B cell (primary cell): ENCODE results near the gene EFHC2. TPM values are rescaled to one million over a fixed set of nuclear protein-coding genes. Genes with fewer than 3 reads are reported as not detected.

Source experiments
- ATAC-seq: fragments of 200-7000 bp; cut with Tn5 transposase; one replicate; pipeline ENCODE4 v1.10.0; 2021; ENCODE audit warnings: low read depth, mild to moderate bottlenecking, moderate number of reproducible peaks, moderate library complexity
- CTCF ChIA-PET: fragments of 350-600 bp; sonication (Branson Sonifier 250); formaldehyde crosslinking; loops from one replicate; lab custom pipeline; 2021; ENCODE audit warnings: antibody characterized with exemption, inconsistent platforms; lab: Charles Lee
- POLR2A ChIA-PET: fragments of 350-600 bp; sonication (Branson Sonifier 250); formaldehyde crosslinking; loops from one replicate; lab custom pipeline; 2021; ENCODE audit warnings: antibody characterized with exemption; lab: Charles Lee
- DNase-seq: peaks from one replicate; pipeline ENCODE4 v3.0.0; 2013
- H2AFZ ChIP-seq: 2 replicates; pipeline ENCODE4 v1.6.1; 2012; ENCODE audit warnings: mild to moderate bottlenecking, low read depth, low read length; ENCODE audit not compliant: insufficient read depth, poor library complexity, severe bottlenecking
- H3K27ac ChIP-seq, 2 donors: 1 replicate in 1 of 2; 2 replicates in 1 of 2; pipeline ENCODE4 v1.5.1; 2012 to 2013; ENCODE audit warnings: low read length in 2 of 2, mild to moderate bottlenecking in 2 of 2, moderate library complexity in 1 of 2
- H3K27me3 ChIP-seq, 4 experiments: fragments of 200-600 bp in 1 of 4; sonication (generic) in 1 of 4; replicated peaks in 1 of 4; 1 replicate in 2 of 4; 2 replicates in 2 of 4; pipeline versions ENCODE4 v1.6.1 to v1.7.0; 2013 to 2016; ENCODE audit warnings: low read length in 3 of 4, mild to moderate bottlenecking in 2 of 4, mixed read lengths in 1 of 4, moderate library complexity in 1 of 4; ENCODE audit not compliant: insufficient read depth in 4 of 4, control insufficient read depth in 3 of 4; ENCODE audit errors: control extremely low read depth in 1 of 4
- H3K36me3 ChIP-seq, 2 experiments: replicated peaks in 1 of 2; 1 replicate in 1 of 2; 2 replicates in 1 of 2; pipeline versions ENCODE4 v1.6.1 to v1.7.1; 2013; ENCODE audit warnings: low read length in 1 of 2; ENCODE audit not compliant: insufficient read depth in 2 of 2, control insufficient read depth in 1 of 2; ENCODE audit errors: control extremely low read depth in 1 of 2, extremely low read depth in 1 of 2
- H3K4me1 ChIP-seq, 2 donors: fragments of 200-600 bp in 1 of 2; sonication (generic) in 1 of 2; 1 replicate in 1 of 2; 2 replicates in 1 of 2; pipeline versions ENCODE4 v1.5.1 to v1.6.1; 2013 to 2017; ENCODE audit warnings: low read length in 2 of 2; ENCODE audit not compliant: control insufficient read depth in 2 of 2, insufficient read depth in 2 of 2
- H3K4me2 ChIP-seq: replicated peaks from 2 replicates; pipeline ENCODE3; 2012; ENCODE audit warnings: mild to moderate bottlenecking, low read depth, low read length; ENCODE audit not compliant: poor library complexity, severe bottlenecking
- H3K4me3 ChIP-seq, 5 experiments: fragments of 200-600 bp in 1 of 5; sonication (generic) in 1 of 5; 1 replicate in 3 of 5; 2 replicates in 2 of 5; pipeline versions ENCODE4 v1.5.1 to v1.7.0; 2011 to 2016; ENCODE audit warnings: low read length in 4 of 5, mild to moderate bottlenecking in 4 of 5, low read depth in 2 of 5, control low read depth in 1 of 5, moderate library complexity in 1 of 5; ENCODE audit not compliant: insufficient read depth in 1 of 5; ENCODE audit errors: control extremely low read depth in 1 of 5, extremely low read depth in 1 of 5
- H3K79me2 ChIP-seq: fragments of 200-600 bp; sonication (generic); one replicate; pipeline ENCODE4 v1.6.0; 2016; ENCODE audit warnings: low read length; ENCODE audit not compliant: control insufficient read depth, insufficient read depth
- H3K9ac ChIP-seq: fragments of 200-600 bp; sonication (generic); 2 replicates; pipeline ENCODE4 v1.6.1; 2017; ENCODE audit warnings: mild to moderate bottlenecking, low read length, moderate library complexity
- H3K9me3 ChIP-seq, 3 donors: one replicate each; pipeline versions ENCODE4 v1.6.1 to v1.7.1; 2013; ENCODE audit warnings: low read length in 2 of 3; ENCODE audit not compliant: control insufficient read depth in 2 of 3, insufficient read depth in 1 of 3; ENCODE audit errors: control extremely low read depth in 1 of 3
- H4K20me1 ChIP-seq: 2 replicates; pipeline ENCODE4 v1.6.0; 2012; ENCODE audit warnings: mild to moderate bottlenecking, low read length; ENCODE audit not compliant: insufficient read depth, control insufficient read depth, poor library complexity, severe bottlenecking
- H3K27ac Mint-ChIP-seq: one replicate; pipeline ENCODE4 v1.8.0; 2021; ENCODE audit warnings: mixed read lengths
- H3K27me3 Mint-ChIP-seq: one replicate; pipeline ENCODE4 v1.8.0; 2021; ENCODE audit warnings: mixed read lengths
- H3K4me1 Mint-ChIP-seq: one replicate; pipeline ENCODE4 v1.8.0; 2021; ENCODE audit warnings: mixed read lengths
- H3K4me3 Mint-ChIP-seq: one replicate; pipeline ENCODE4 v1.8.0; 2021; ENCODE audit warnings: mixed read lengths
- H3K9me3 Mint-ChIP-seq: one replicate; pipeline ENCODE4 v1.8.0; 2022; ENCODE audit warnings: mixed read lengths; ENCODE audit not compliant: insufficient read depth
- CTCF ChIP-seq: fragments of 200-600 bp; IDR thresholded peaks from one replicate; pipeline ENCODE4 v1.8.0; 2022; ENCODE audit warnings: antibody characterized with exemption, mild to moderate bottlenecking
- EZH2 ChIP-seq: IDR thresholded peaks from 2 replicates; pipeline ENCODE4 v1.6.1; 2012; ENCODE audit warnings: borderline replicate concordance, low read depth, mild to moderate bottlenecking, moderate library complexity, low read length; ENCODE audit not compliant: insufficient read depth, poor library complexity, severe bottlenecking
- WGBS: methylation state at CpG from one replicate; pipeline ENCODE4 v1.1.5; 2013; ENCODE audit warnings: missing lambda C conversion rate; ENCODE audit not compliant: insufficient coverage; 5-methylcytosine and 5-hydroxymethylcytosine counted together
- intact Hi-C: fragments of 100-400 bp; cut with micrococcal nuclease; formaldehyde crosslinking; loops from one replicate; pipeline ENCODE4 v1.10.0; 2022
- polyA plus RNA-seq: library from polyadenylated mRNA; depleted of rRNA; stranded (reverse); fragments of >200 nt; gene quantifications from 2 replicates; pipeline ENCODE4 v1.2.3, GENCODE V29; 2012
- total RNA-seq, 2 donors: library from RNA; stranded (reverse); fragments of 120-200 nt in 1 of 2; gene quantifications; 1 replicate in 1 of 2; 2 replicates in 1 of 2; pipeline versions ENCODE4 v1.2.3 to v1.2.4, GENCODE V29; 2013 to 2022

Gene EFHC2
- total and polyA plus RNA-seq, 2 donors (not counting 1 experiment from before 2014, with no cell fraction given): 0.12 to 0.47 TPM

GRCh38 chrX:44101281-44101680, 242.2 kb downstream of the EFHC2 start:
- Mint-ChIP-seq H3K27me3 (peaks cover 3% of the 10 kb centered on the region), H3K9me3 (no peaks in the 10 kb centered on the region), H3K27ac (no peak overlapping the region), H3K4me1 (no peaks in the 10 kb centered on the region), H3K4me3 (no peak overlapping the region)
- intact Hi-C loops: no loop called here
- DNase-seq (no peak), ATAC-seq (no peak)
- Histone ChIP-seq H3K9me3 (peaks cover 0 to 1% (median 0%) of the 10 kb centered on the region in 3 donors), H3K79me2 (no peaks in the 10 kb centered on the region), H3K27me3 (no peaks in the 10 kb centered on the region), H3K36me3 (no peaks in the 10 kb centered on the region), H4K20me1 (no peaks in the 10 kb centered on the region), H3K27ac (no peak overlapping the region), H3K4me2 (no peak overlapping the region), H2AFZ (no peak overlapping the region), H3K9ac (no peak overlapping the region), H3K4me3 (no peak overlapping the region), H3K4me1 (no peaks in the 10 kb centered on the region)
- ChIA-PET POLR2A (no interaction called here), CTCF (interaction anchor here (0.6 kb wide), 1 partner anchor 94 kb away, joined by 4 read pairs; no protein-coding TSS in a partner anchor)
- TF ChIP-seq CTCF (no peak), EZH2 (no peak)
- no CpG with 5 or more reads among the region's 3 CpGs for WGBS

- no peak overlapping the region for H2AFZ ChIP-seq
- TF ChIP-seq CTCF: no peak
- TF ChIP-seq EZH2: no peak
- ATAC-seq (no peak), DNase-seq (no peak)
- POLR2A ChIA-PET: no interaction called here
- WGBS: no CpG with 5 or more reads among the region's 2 CpGs
- no peak overlapping the region for H3K4me3 ChIP-seq
- H3K4me3 Mint-ChIP-seq: no peak overlapping the region
- H3K36me3 ChIP-seq: no peaks in the 10 kb centered on the region
- H3K27me3 Mint-ChIP-seq: peaks cover 3% of the 10 kb centered on the region
- H3K27me3 ChIP-seq: no peaks in the 10 kb centered on the region
- H3K4me2 ChIP-seq: no peak overlapping the region
- H3K27ac ChIP-seq: no peak overlapping the region
- H3K9me3 Mint-ChIP-seq: no peaks in the 10 kb centered on the region
- no peaks in the 10 kb centered on the region for H3K9me3 ChIP-seq
- intact Hi-C loops: no loop called here
- no peaks in the 10 kb centered on the region for H3K79me2 ChIP-seq
- H3K4me1 Mint-ChIP-seq: no peaks in the 10 kb centered on the region
- H3K27ac Mint-ChIP-seq: no peak overlapping the region
- H3K4me1 ChIP-seq: no peaks in the 10 kb centered on the region
- no peaks in the 10 kb centered on the region for H4K20me1 ChIP-seq
- H3K9ac ChIP-seq: no peak overlapping the region
- CTCF ChIA-PET: no interaction called here
Measured at GRCh38 chrX:44099366-44099765, 244.1 kb downstream of the EFHC2 start.

Other genes starting within 250 kb of the EFHC2 start
- 5.7 and 6.4 TPM in 2 replicates for gene FUNDC1, start 199.2 kb upstream of the EFHC2 start, total RNA-seq
- gene FUNDC1, start 199.2 kb upstream of the EFHC2 start, polyA plus RNA-seq: 6.6 and 8.6 TPM in 2 replicates